ENCODE data around the gene PALM2AKAP2.
"Not testable (repeated sequence)": the region's sequence is repeated elsewhere in the genome, so short reads cannot be mapped to it uniquely, and the experiment has no call there.

The PALM2AKAP2 gene

GRCh38 chr9:109817846-109818472, 38.0 kb downstream of the PALM2AKAP2 start:
- ATAC-seq: peak; percentile 65
- TF ChIP-seq ZC3H10 (CRISPR knock-in tag; IDR thresholded peaks at IDR 0.05) (no peak), ZNF70 (CRISPR knock-in tag; IDR thresholded peaks at IDR 0.05) (no peak), CREB5 (CRISPR knock-in tag; IDR thresholded peaks at IDR 0.05; ENCODE audit: low read depth) (peak; percentile 87), BACH2 (CRISPR knock-in tag; IDR thresholded peaks at IDR 0.05; ENCODE audit: borderline replicate concordance) (no peak), POU6F1 (CRISPR knock-in tag; IDR thresholded peaks at IDR 0.05; ENCODE audit: borderline replicate concordance, low read depth) (no peak), RARB (CRISPR knock-in tag; IDR thresholded peaks at IDR 0.05) (no peak), PPARA (CRISPR knock-in tag; IDR thresholded peaks at IDR 0.05; ENCODE audit: borderline replicate concordance) (no peak), GLIS3 (CRISPR knock-in tag; IDR thresholded peaks at IDR 0.05) (no peak), PATZ1 (CRISPR knock-in tag; IDR thresholded peaks at IDR 0.05; ENCODE audit: borderline replicate concordance) (0 out of 2 replicates have a peak, but pooled peaks have one; percentile 52), ZNF8 (CRISPR knock-in tag; IDR thresholded peaks at IDR 0.05) (no peak), ISL1 (CRISPR knock-in tag; IDR thresholded peaks at IDR 0.05) (peak; percentile 68), ZFP3 (CRISPR knock-in tag; IDR thresholded peaks at IDR 0.05) (no peak)
- TF ChIP-seq, protein P1, sequence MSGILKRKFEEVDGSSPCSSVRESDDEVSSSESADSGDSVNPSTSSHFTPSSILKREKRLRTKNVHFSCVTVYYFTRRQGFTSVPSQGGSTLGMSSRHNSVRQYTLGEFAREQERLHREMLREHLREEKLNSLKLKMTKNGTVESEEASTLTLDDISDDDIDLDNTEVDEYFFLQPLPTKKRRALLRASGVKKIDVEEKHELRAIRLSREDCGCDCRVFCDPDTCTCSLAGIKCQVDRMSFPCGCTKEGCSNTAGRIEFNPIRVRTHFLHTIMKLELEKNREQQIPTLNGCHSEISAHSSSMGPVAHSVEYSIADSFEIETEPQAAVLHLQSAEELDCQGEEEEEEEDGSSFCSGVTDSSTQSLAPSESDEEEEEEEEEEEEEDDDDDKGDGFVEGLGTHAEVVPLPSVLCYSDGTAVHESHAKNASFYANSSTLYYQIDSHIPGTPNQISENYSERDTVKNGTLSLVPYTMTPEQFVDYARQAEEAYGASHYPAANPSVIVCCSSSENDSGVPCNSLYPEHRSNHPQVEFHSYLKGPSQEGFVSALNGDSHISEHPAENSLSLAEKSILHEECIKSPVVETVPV (CRISPR knock-in tag; IDR thresholded peaks at IDR 0.05): no peak

GRCh38 chr9:109821711-109822110, 41.7 kb downstream of the PALM2AKAP2 start:
- peak; percentile 73 for ATAC-seq
- no peak for TF ChIP-seq OSR1 (CRISPR knock-in tag; IDR thresholded peaks at IDR 0.05)
- peak; percentile 29; the same call in 1 of the 2 replicates for TF ChIP-seq ISL1 (CRISPR knock-in tag; IDR thresholded peaks at IDR 0.05)

GRCh38 chr9:109825383-109825782, 45.4 kb downstream of the PALM2AKAP2 start:
- ATAC-seq: not testable (repeated sequence)

DNA sequence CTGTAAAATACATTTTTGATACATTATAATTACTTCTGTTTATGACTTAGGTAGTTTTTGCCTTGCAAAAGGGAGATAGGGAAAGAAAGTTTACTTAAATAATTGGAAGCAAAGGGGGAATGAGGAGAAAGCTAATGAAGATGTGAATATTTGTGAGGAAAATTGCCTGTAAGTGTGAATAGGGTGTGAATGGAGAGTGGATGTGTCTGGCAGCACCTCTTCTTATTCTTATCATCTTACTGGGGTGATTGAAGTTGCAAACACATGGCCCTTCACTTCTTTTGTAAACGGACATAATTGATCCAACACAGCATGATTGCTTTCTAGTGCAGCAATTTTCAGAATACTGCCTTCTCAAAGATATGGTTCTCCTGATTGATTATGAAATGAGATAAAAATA, 46.6 kb downstream of the PALM2AKAP2 start:
- no peak for ATAC-seq
- TF ChIP-seq ZNF70 (CRISPR knock-in tag; IDR thresholded peaks at IDR 0.05) (no peak), ZNF565 (CRISPR knock-in tag; conservative IDR thresholded peaks at IDR 0.05; ENCODE audit: low read depth) (no peak), CREB5 (CRISPR knock-in tag; IDR thresholded peaks at IDR 0.05; ENCODE audit: low read depth) (no peak), ZC3H10 (CRISPR knock-in tag; IDR thresholded peaks at IDR 0.05) (no peak), POU6F1 (CRISPR knock-in tag; IDR thresholded peaks at IDR 0.05; ENCODE audit: borderline replicate concordance, low read depth) (no peak), ISL1 (CRISPR knock-in tag; IDR thresholded peaks at IDR 0.05) (no peak), PATZ1 (CRISPR knock-in tag; IDR thresholded peaks at IDR 0.05; ENCODE audit: borderline replicate concordance) (no peak), ZNF8 (CRISPR knock-in tag; IDR thresholded peaks at IDR 0.05) (no peak), RARB (CRISPR knock-in tag; IDR thresholded peaks at IDR 0.05) (no peak), GLIS3 (CRISPR knock-in tag; IDR thresholded peaks at IDR 0.05) (no peak), ZFP30 (CRISPR knock-in tag; IDR thresholded peaks at IDR 0.05) (no peak), OSR1 (CRISPR knock-in tag; IDR thresholded peaks at IDR 0.05) (no peak)
- TF ChIP-seq, protein P2, sequence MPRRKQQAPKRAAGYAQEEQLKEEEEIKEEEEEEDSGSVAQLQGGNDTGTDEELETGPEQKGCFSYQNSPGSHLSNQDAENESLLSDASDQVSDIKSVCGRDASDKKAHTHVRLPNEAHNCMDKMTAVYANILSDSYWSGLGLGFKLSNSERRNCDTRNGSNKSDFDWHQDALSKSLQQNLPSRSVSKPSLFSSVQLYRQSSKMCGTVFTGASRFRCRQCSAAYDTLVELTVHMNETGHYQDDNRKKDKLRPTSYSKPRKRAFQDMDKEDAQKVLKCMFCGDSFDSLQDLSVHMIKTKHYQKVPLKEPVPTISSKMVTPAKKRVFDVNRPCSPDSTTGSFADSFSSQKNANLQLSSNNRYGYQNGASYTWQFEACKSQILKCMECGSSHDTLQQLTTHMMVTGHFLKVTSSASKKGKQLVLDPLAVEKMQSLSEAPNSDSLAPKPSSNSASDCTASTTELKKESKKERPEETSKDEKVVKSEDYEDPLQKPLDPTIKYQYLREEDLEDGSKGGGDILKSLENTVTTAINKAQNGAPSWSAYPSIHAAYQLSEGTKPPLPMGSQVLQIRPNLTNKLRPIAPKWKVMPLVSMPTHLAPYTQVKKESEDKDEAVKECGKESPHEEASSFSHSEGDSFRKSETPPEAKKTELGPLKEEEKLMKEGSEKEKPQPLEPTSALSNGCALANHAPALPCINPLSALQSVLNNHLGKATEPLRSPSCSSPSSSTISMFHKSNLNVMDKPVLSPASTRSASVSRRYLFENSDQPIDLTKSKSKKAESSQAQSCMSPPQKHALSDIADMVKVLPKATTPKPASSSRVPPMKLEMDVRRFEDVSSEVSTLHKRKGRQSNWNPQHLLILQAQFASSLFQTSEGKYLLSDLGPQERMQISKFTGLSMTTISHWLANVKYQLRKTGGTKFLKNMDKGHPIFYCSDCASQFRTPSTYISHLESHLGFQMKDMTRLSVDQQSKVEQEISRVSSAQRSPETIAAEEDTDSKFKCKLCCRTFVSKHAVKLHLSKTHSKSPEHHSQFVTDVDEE (CRISPR knock-in tag; IDR thresholded peaks at IDR 0.05): no peak

Data from SK-N-SH treated with all-trans-retinoic acid at 6 μM for 48 hours (cell line).